ENCODE results near the gene PLCG1. TPM values are rescaled to one million over a fixed set of nuclear protein-coding genes. Genes with fewer than 3 reads are reported as not detected.

PLCG1 gene
- total RNA-seq, 1 experiment from 2014 or later: 68.8 TPM

- no peaks in the 10 kb centered on the region for H3K79me2 ChIP-seq (ENCODE audit: low read length)
- H3K4me2 ChIP-seq (ENCODE audit: low read length): no peak overlapping the region
- H4K20me1 ChIP-seq (ENCODE audit: low read length): no peaks in the 10 kb centered on the region
- DNase-seq (no peak), ATAC-seq (no peak)
- no peak overlapping the region for H3K9ac ChIP-seq (ENCODE audit: low read length)
- H3K9me2 ChIP-seq (replicated peaks; ENCODE audit: low read length): no peaks in the 10 kb centered on the region
- TF ChIP-seq CTCF (conservative IDR thresholded peaks at IDR 0.05; ENCODE audit: low read depth, low read length): no peak
- no peak for TF ChIP-seq EZH2phosphoT487 (IDR thresholded peaks at IDR 0.05; ENCODE audit: borderline replicate concordance, low read length)
- no peak for TF ChIP-seq EZH2 (IDR thresholded peaks at IDR 0.05; ENCODE audit: low read length, unreplicated experiment)
- H2AFZ ChIP-seq (ENCODE audit: low read length): no peak overlapping the region
- intact Hi-C loops (cut with micrococcal nuclease): no loop called here
- H3K27me3 ChIP-seq (ENCODE audit: low read length): no peaks in the 10 kb centered on the region
- ChIA-PET POLR2A (ENCODE audit: unreplicated experiment) (no interaction called here), CTCF (no interaction called here)
- no peaks in the 10 kb centered on the region for H3F3A ChIP-seq (ENCODE audit: low read length, unreplicated experiment)
- no TSS peak for BruUV-seq (replicated peaks)
- H3K27ac ChIP-seq (ENCODE audit: low read length): no peak overlapping the region
- H3K4me1 ChIP-seq (ENCODE audit: insufficient read depth, low read length): no peaks in the 10 kb centered on the region
- no peaks in the 10 kb centered on the region for H3K36me3 ChIP-seq (ENCODE audit: low read depth, low read length)
- H3K9me3 ChIP-seq (ENCODE audit: low read length): no peaks in the 10 kb centered on the region
- no peak overlapping the region for H3K4me3 ChIP-seq (ENCODE audit: low read length)
Measured at GRCh38 chr20:41219824-41220223, 82.5 kb downstream of the PLCG1 start.

- no TSS peak for BruUV-seq (replicated peaks)
- no peaks in the 10 kb centered on the region for H3K79me2 ChIP-seq (ENCODE audit: low read length)
- H3K27ac ChIP-seq (ENCODE audit: low read length): no peak overlapping the region
- no peak overlapping the region for H3K4me3 ChIP-seq (ENCODE audit: low read length)
- no peaks in the 10 kb centered on the region for H3K9me3 ChIP-seq (ENCODE audit: low read length)
- H3K4me1 ChIP-seq (ENCODE audit: insufficient read depth, low read length): no peaks in the 10 kb centered on the region
- no peaks in the 10 kb centered on the region for H3K9me2 ChIP-seq (replicated peaks; ENCODE audit: low read length)
- intact Hi-C loops (cut with micrococcal nuclease): no loop called here
- no peaks in the 10 kb centered on the region for H4K20me1 ChIP-seq (ENCODE audit: low read length)
- H3K27me3 ChIP-seq (ENCODE audit: low read length): no peaks in the 10 kb centered on the region
- ATAC-seq: no peak
- no peaks in the 10 kb centered on the region for H3K36me3 ChIP-seq (ENCODE audit: low read depth, low read length)
- H2AFZ ChIP-seq (ENCODE audit: low read length): no peak overlapping the region
- no peak overlapping the region for H3K4me2 ChIP-seq (ENCODE audit: low read length)
- H3F3A ChIP-seq (ENCODE audit: low read length, unreplicated experiment): no peaks in the 10 kb centered on the region
- no peak overlapping the region for H3K9ac ChIP-seq (ENCODE audit: low read length)
- no peak for DNase-seq
- CTCF ChIA-PET: no interaction called here
- TF ChIP-seq EZH2phosphoT487 (IDR thresholded peaks at IDR 0.05; ENCODE audit: borderline replicate concordance, low read length) (no peak), EZH2 (IDR thresholded peaks at IDR 0.05; ENCODE audit: low read length, unreplicated experiment) (no peak), CTCF (conservative IDR thresholded peaks at IDR 0.05; ENCODE audit: low read depth, low read length) (no peak)
- POLR2A ChIA-PET (ENCODE audit: unreplicated experiment): no interaction called here
Measured at GRCh38 chr20:41221614-41222218, 84.4 kb downstream of the PLCG1 start.

- Histone ChIP-seq H3K4me2 (ENCODE audit: low read length) (no peak overlapping the region), H3K27ac (ENCODE audit: low read length) (no peak overlapping the region), H3K36me3 (ENCODE audit: low read depth, low read length) (no peaks in the 10 kb centered on the region), H3K9ac (ENCODE audit: low read length) (no peak overlapping the region), H4K20me1 (ENCODE audit: low read length) (no peaks in the 10 kb centered on the region), H2AFZ (ENCODE audit: low read length) (no peak overlapping the region), H3F3A (ENCODE audit: low read length, unreplicated experiment) (no peaks in the 10 kb centered on the region), H3K79me2 (ENCODE audit: low read length) (no peaks in the 10 kb centered on the region), H3K27me3 (ENCODE audit: low read length) (no peaks in the 10 kb centered on the region), H3K9me2 (replicated peaks; ENCODE audit: low read length) (no peaks in the 10 kb centered on the region), H3K4me3 (ENCODE audit: low read length) (no peak overlapping the region), H3K9me3 (ENCODE audit: low read length) (no peaks in the 10 kb centered on the region), H3K4me1 (ENCODE audit: insufficient read depth, low read length) (no peaks in the 10 kb centered on the region)
- BruUV-seq (replicated peaks): no TSS peak
- ATAC-seq (no peak), DNase-seq (no peak)
- ChIA-PET POLR2A (ENCODE audit: unreplicated experiment) (no interaction called here), CTCF (no interaction called here)
- TF ChIP-seq EZH2 (IDR thresholded peaks at IDR 0.05; ENCODE audit: low read length, unreplicated experiment) (no peak), CTCF (conservative IDR thresholded peaks at IDR 0.05; ENCODE audit: low read depth, low read length) (no peak), EZH2phosphoT487 (IDR thresholded peaks at IDR 0.05; ENCODE audit: borderline replicate concordance, low read length) (no peak)
- intact Hi-C loops (cut with micrococcal nuclease): no loop called here
Measured at GRCh38 chr20:41222296-41222695, 85.0 kb downstream of the PLCG1 start.

All from PC-3 (cell line).